Calu3 (cell line): ENCODE data around the gene MOB1A. TPM values are rescaled to one million over a fixed set of nuclear protein-coding genes. Genes with fewer than 3 reads are reported as not detected.

Experiments used
- Bru-seq: library from RNA; stranded (reverse); fragments of 400-500 nt; gene quantifications from one replicate; lab custom pipeline; 2021; lab: Mats Ljungman, UMichigan
- BruChase-seq, 2 experiments: library from RNA; stranded (reverse); fragments of 400-500 nt; gene quantifications; one replicate each; lab custom pipeline; 2021; lab: Mats Ljungman, UMichigan
- BruUV-seq: library from RNA; stranded (reverse); fragments of 400-500 nt; replicated peaks from 2 replicates; lab custom pipeline; 2021; lab: Mats Ljungman, UMichigan
- CTCF ChIA-PET: fragments of 300-600 bp; sonication (Branson Sonifier 250); formaldehyde crosslinking; loops from one replicate; lab custom pipeline; 2022; ENCODE audit warnings: antibody characterized with exemption; lab: Charles Lee
- DNase-seq: peaks from one replicate; pipeline ENCODE4 v3.0.0; 2022
- H3K27ac Mint-ChIP-seq: one replicate; pipeline ENCODE4 v1.8.0; 2022; ENCODE audit warnings: mixed read lengths; ENCODE audit not compliant: unreplicated experiment
- H3K27me3 Mint-ChIP-seq: one replicate; pipeline ENCODE4 v1.8.0; 2022; ENCODE audit warnings: mixed read lengths; ENCODE audit not compliant: unreplicated experiment
- H3K36me3 Mint-ChIP-seq: one replicate; pipeline ENCODE4 v1.8.0; 2022; ENCODE audit warnings: mild to moderate bottlenecking, moderate library complexity, mixed read lengths; ENCODE audit not compliant: insufficient read depth, unreplicated experiment
- H3K4me1 Mint-ChIP-seq: one replicate; pipeline ENCODE4 v1.8.0; 2022; ENCODE audit warnings: mild to moderate bottlenecking, low read depth, mixed read lengths; ENCODE audit not compliant: unreplicated experiment
- H3K4me3 Mint-ChIP-seq: one replicate; pipeline ENCODE4 v1.8.0; 2022; ENCODE audit warnings: mild to moderate bottlenecking, low read depth, moderate library complexity, mixed read lengths; ENCODE audit not compliant: unreplicated experiment
- H3K9me3 Mint-ChIP-seq: one replicate; pipeline ENCODE4 v1.8.0; 2022; ENCODE audit warnings: low read depth, mixed read lengths; ENCODE audit not compliant: unreplicated experiment
- CTCF ChIP-seq: fragments of 200-600 bp; IDR thresholded peaks from one replicate; pipeline ENCODE4 v1.8.0; 2022; ENCODE audit warnings: antibody characterized with exemption; ENCODE audit not compliant: unreplicated experiment
- intact Hi-C: fragments of 100-400 bp; cut with micrococcal nuclease; formaldehyde crosslinking; loops from one replicate; pipeline ENCODE4 v1.10.0; 2022; ENCODE audit not compliant: unreplicated experiment
- long read RNA-seq: library from polyadenylated mRNA; stranded (forward); transcript quantifications from one replicate; pipeline ENCODE4 v2.0.0, GENCODE V29; 2022
- total RNA-seq: library from RNA; stranded (reverse); gene quantifications from 2 replicates; pipeline ENCODE4 v1.2.3, GENCODE V29; 2022

The MOB1A gene
- 116 and 119 TPM in 2 replicates for total RNA-seq
- Bru-seq, nascent RNA: percentile 93 among the genes with signal in this experiment
- percentile 99 among the genes with signal in this experiment for BruChase-seq, experiment 1, labeled RNA remaining after a 6-hour chase
- BruChase-seq, experiment 2, labeled RNA remaining after a 2-hour chase: percentile 97 among the genes with signal in this experiment
- long read RNA-seq, full-length matches to known transcripts: 159 of 197 reads
- long read RNA-seq, partial matches to known transcripts: 15 of 197 reads
- long read RNA-seq, other reads (novel, unspliced or antisense): 23 of 197 reads

GRCh38 chr2:74178211-74179062 lies at the start of gene MOB1A:
TSS of gene MOB1A (minus strand) at chr2:74178879. CDS start at chr2:74178674, 205 bp downstream.
- no TSS peak for BruUV-seq
- H3K9me3 Mint-ChIP-seq: no peaks in the 10 kb centered on the region
- CTCF ChIA-PET: interaction anchor here (1.0 to 2.1 kb wide), 4 partner anchors 10 to 31 kb away, joined by 3 to 12 read pairs (median 5); partner anchors contain the start of genes BOLA3 and MTHFD2
- peak within 1 kb of the TSS; percentile 36 for H3K27ac Mint-ChIP-seq
- peaks cover 16% of the 10 kb centered on the region for H3K4me1 Mint-ChIP-seq
- intact Hi-C loops: loop anchor here (1.0 kb wide), 1 partner anchor 20 kb away; the partner anchor contains the start of gene MTHFD2
- H3K4me3 Mint-ChIP-seq: peak within 1 kb of the TSS; percentile 84
- peaks cover 2% of the 10 kb centered on the region for H3K27me3 Mint-ChIP-seq
- TF ChIP-seq CTCF: no peak
- H3K36me3 Mint-ChIP-seq: peaks cover 49% of the 10 kb centered on the region
- DNase-seq: peak; percentile 99

GRCh38 chr2:74227646-74228045 lies 49.0 kb upstream of the MOB1A start:
- no peak for TF ChIP-seq CTCF
- Mint-ChIP-seq H3K9me3 (no peaks in the 10 kb centered on the region), H3K27ac (no peak overlapping the region), H3K4me1 (peaks cover 14% of the 10 kb centered on the region), H3K4me3 (no peak overlapping the region), H3K27me3 (no peaks in the 10 kb centered on the region), H3K36me3 (peaks cover 11% of the 10 kb centered on the region)
- CTCF ChIA-PET: no interaction called here
- no peak for DNase-seq
- intact Hi-C loops: no loop called here
- BruUV-seq: no TSS peak

GRCh38 chr2:74226648-74227213 lies 48.1 kb upstream of the MOB1A start:
- CTCF ChIA-PET: no interaction called here
- H3K9me3 Mint-ChIP-seq: no peaks in the 10 kb centered on the region
- peaks cover 14% of the 10 kb centered on the region for H3K4me1 Mint-ChIP-seq
- no TSS peak for BruUV-seq
- DNase-seq: no peak
- peak overlapping the region; percentile 16 for H3K27ac Mint-ChIP-seq
- TF ChIP-seq CTCF: no peak
- peaks cover 15% of the 10 kb centered on the region for H3K36me3 Mint-ChIP-seq
- intact Hi-C loops: no loop called here
- H3K4me3 Mint-ChIP-seq: no peak overlapping the region
- H3K27me3 Mint-ChIP-seq: no peaks in the 10 kb centered on the region

- H3K4me1 Mint-ChIP-seq: peaks cover 14% of the 10 kb centered on the region
- H3K36me3 Mint-ChIP-seq: peaks cover 23% of the 10 kb centered on the region
- CTCF ChIA-PET: no interaction called here
- intact Hi-C loops: no loop called here
- no peak for TF ChIP-seq CTCF
- no peaks in the 10 kb centered on the region for H3K27me3 Mint-ChIP-seq
- H3K4me3 Mint-ChIP-seq: no peak overlapping the region
- no peaks in the 10 kb centered on the region for H3K9me3 Mint-ChIP-seq
- no TSS peak for BruUV-seq
- no peak for DNase-seq
- peak overlapping the region; percentile 16 for H3K27ac Mint-ChIP-seq
Measured at GRCh38 chr2:74225698-74226459, 47.2 kb upstream of the MOB1A start.
